Renal cortex interstitium (tissue), 11 donors: Measurements from ENCODE around the gene GRM4. TPM values are rescaled to one million over a fixed set of nuclear protein-coding genes. Genes with fewer than 3 reads are reported as not detected.

Source experiments
- DNase-seq, 11 donors: peaks; one replicate each; pipeline ENCODE4 v3.0.0-alpha.2; 2013; ENCODE audit warnings: low read depth in 9 of 11, low spot score in 4 of 11; ENCODE audit errors: extremely low read depth in 1 of 11
- polyA plus RNA-seq, 3 donors: library from polyadenylated mRNA; unstranded; fragments of 120-200 nt; gene quantifications; one replicate each; pipeline ENCODE4 v1.2.1, GENCODE V29; 2013; ENCODE audit not compliant: insufficient read length in 3 of 3

Gene GRM4
- polyA plus RNA-seq, 3 donors = 0.53 to 0.74 (median 0.53) TPM

DNA sequence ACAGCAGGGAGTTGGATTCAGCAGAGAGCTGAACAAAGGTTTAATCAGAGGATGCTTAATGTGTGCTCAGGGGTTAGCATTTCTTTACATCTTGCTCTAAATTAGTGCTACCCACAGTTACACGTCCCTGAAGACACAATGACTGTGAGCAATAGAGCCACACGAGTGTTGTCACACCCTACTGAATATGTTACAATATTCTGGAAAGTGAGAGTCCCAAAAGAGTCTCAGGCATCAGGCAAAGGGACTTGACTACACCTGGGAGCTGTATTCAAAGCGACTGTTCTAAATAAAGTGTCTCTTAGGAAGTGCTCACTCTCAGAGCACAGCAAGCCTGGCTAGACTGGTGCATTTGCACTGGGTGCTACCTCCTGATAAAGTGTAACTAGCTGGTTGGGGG lies 108.7 kb downstream of the GRM4 start:
- DNase-seq = no peak

GRCh38 chr6:34036357-34037069 lies 109.4 kb downstream of the GRM4 start:
- no peak for DNase-seq

- no peak for DNase-seq
Measured at GRCh38 chr6:34035704-34036356, 110.1 kb downstream of the GRM4 start.

DNA sequence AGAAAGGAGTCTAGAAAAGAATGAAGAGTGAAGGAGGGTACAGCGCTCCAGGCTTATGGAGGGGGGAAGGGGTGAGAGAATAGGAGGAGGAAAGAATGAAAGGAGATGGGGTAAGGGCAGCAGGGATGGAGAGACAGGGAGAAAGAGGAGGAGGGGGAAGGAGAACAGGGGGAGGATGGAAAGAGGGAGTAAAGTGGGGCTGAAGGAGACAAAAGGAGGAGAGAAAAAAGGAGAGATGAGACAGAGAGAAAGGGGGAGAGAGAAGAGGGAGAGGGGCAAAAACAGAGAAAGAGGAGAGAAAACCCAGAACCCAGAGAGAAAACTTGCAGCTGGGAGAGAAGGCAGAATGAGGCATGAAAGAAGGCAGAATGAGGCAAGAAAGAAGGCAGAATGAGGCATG lies 110.7 kb downstream of the GRM4 start:
- no peak for DNase-seq

DNA sequence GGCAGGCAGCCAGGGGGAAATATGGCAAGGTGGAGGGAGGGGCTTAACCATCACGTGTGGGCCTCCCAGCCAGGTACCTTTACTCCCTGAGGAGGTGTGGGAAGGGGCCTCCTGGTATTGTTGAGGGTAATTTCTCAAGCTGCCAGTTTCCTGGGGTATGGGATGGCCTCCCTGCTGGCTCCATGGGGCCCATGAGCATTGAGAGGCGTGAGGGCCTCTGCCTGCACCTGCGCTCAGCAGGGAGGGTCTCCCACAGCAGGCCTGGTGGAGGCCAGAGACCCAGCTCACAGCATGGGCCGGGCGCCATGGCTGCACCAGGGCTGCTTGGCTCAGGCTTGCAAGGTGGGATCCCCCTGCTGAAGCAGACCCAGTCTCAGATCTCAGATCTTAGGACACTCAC lies 113.0 kb downstream of the GRM4 start:
- no peak for DNase-seq

DNA sequence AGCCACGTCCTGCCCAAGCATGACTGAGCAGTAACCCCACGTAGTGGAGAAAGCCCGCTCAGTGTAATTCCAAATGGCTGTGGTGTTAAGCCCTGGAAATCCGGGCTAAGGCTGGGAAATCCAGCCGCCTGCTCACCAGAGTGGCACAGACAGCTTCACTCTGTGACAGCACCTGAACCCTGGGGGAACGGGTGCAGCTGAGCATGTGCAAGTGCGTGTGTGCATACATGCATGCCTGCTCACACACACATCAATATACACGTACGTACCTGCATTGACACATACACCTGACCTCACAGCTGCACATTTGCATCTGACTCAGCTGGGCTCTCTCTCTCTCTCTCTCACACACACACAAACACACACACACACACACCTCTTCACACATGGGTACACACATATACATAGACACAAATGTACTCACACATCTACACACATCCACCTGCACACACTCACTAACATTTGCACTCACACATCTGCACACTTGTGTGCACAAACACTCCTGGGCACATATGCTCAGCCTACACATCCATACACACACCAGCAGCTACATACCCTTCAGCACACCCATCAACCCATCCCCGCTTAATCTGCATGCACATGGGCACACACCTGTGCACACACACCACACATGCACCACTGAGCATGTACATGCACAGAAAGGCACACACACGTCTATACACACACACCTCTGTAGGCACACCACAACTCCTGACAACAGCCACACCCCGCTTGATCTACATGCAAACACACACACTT lies 114.1 kb downstream of the GRM4 start:
- no peak for DNase-seq

DNA sequence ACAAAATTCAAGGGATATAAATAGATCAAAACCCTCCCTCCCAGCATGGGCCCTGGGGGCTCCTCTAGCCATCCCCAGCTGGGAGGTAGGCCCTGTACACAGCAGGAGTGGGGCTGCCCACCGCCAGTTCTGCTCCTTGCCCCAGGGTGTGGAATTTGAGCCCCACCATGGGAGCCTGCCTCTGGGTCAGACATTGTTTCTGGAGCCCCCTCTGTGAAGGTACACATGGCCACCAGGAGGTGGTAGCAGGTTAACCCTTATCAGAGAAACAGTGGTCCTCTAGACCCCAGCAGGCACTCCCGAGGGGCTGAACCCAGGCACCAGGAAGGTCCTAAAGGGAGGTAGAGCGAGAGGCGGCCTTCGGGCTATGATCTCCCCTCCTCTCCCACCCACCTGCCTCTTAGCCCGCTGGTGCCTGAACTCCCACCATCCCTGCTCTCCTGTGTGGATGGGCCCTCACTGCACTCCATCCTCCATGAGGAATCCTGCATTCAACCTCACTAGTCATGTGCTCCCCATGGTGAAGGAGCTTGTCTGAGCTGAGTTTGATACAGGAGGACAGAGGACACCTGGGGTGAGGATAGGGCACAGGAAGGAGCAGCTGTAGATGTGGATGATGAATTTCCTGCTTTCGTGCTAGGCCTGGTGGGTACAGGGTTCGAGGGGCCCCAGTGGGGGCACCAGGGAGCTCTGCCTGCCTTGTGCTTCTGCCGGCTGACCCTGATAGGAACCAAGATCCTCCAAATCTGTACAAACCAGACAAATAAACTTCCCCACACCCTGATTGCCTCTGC lies 114.9 kb downstream of the GRM4 start:
- no peak for DNase-seq

GRCh38 chr6:34029489-34030280 lies 116.2 kb downstream of the GRM4 start:
- DNase-seq = no peak

DNA sequence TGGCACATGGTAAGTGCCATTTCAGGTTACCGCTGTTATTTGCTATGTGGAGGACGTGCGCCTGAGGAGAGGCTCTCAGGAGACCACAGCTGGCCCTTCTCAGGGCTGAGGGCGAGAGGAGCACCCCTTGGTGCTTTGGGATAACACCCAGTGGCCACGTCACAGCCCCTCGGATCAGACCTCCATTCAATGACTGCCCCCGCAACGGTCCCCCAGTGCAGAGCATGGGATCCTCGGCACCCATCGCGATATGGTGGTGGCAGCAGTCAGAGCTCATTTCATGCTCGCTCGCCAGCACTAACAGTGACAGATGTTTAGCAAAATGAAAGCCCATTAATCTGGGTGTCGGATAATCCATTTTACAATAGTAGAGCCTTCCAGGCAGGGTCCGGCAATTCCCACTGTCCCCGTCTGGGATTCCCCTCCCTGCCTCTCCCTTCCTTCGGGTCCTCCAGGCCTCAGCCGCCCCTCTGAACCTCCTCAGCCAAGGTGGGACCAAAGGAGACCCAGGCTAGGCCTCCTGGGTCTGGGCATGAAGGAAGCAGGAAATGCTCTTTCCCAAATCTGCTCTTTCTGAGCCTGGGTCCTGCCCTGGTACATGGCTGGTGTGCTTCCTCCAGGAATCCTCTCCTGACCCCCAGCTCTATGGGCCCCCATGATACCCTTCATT lies 117.1 kb downstream of the GRM4 start:
- DNase-seq = no peak

DNA sequence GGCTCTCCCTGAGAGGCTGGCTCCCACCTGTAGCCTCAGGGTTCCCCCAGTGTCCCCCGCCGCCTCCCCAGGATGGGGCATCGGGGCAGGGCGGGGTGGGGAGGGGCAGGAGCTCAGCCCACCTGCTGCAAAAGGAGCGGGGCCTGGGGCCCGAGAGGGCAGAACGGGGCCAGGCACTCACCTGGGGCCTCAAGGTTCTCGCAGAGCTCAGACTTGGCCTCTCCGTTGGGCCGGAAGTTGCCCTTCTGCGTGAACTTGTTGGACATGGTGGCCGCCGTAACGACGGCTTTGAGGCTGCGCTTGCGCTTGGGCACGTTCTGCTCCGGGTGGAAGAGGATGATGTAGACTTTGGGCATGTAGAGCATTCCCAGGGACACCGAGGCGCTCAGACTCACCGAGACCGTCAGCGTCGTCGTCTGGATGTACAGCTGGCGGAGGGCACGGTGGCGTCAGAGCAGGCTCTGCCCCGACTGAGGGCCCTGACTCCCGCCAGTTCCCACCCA lies 117.9 kb downstream of the GRM4 start:
- DNase-seq = no peak

GRCh38 chr6:34027445-34027936 lies 118.4 kb downstream of the GRM4 start:
- no peak for DNase-seq

GRCh38 chr6:34025861-34026260 lies 120.0 kb downstream of the GRM4 start:
- DNase-seq = no peak

DNA sequence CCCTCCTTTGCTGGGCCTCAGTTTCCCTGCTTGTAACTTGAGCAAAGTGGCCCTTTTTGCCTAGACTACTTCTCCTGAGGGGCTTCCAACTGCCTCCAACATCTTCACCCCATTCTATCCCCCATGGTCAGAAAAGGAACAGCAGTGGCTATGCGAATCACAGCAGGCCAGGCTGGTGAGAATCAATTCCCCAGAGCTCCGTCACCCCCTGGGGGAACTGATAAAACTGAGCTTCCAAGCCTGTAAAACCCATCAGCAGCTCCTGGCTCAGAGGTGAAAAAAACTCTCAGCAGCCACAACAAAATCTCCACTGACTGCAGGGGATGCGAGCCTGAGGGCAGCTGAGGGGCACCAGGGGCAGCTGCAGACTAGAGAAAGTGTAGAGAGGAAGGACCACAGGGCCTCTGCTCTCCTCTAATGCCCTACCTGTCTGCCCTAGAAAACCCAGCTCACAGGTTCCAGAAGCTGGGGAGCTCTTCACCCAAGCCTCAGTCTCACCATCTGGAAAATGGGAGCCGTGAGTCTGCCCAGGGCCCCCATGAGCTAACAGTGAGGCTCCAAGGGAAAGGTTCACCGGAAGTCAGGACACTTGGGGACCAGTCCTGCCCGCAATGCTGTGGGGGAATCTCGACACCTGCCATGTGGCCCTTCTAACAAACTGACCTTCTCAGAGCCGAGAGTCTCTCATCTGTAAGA lies 120.6 kb downstream of the GRM4 start:
- no peak for DNase-seq

GRCh38 chr6:34022873-34023255 lies 123.0 kb downstream of the GRM4 start:
- DNase-seq = no peak

GRCh38 chr6:34022250-34022872 lies 123.5 kb downstream of the GRM4 start:
- DNase-seq = no peak

DNA sequence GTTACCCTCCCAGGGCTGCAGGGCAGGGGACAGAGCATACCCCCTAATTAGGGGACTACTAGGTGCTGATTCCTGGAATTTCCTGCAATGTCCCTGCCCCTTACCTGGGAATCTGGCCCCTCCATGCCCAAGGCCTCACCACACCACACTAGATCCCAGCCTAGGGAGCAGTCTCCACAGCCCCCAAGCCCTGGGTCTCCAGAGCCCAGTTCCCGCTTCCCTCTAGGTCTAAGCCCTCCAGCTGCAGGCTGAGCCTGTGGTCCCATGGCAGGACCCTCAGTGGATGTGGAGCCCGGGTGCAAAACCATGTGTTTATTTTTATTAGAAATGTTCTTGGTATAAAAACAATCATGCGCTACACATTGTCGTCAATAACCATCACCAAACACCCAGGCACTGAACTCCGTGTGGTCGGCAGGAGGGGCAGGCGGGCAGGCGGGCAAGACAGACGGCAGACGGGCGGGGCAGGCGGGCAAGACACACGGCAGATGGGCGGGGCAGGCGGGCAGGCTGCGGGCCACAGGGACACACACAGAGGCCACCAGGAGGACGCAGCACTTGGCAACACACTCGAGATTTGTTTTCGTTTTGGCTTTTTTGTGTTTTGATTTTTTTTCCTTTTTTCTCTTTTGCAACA lies 124.2 kb downstream of the GRM4 start:
- no peak for DNase-seq
